Bronchial epithelial cell (primary cell): Measurements from ENCODE around the gene LKAAEAR1. TPM values are rescaled to one million over a fixed set of nuclear protein-coding genes. Genes with fewer than 3 reads are reported as not detected.

Source experiments
- DNase-seq: peaks from one replicate; pipeline ENCODE4 v3.0.0-alpha.2; 2010; ENCODE audit warnings: low read depth
- FAIRE-seq: peaks from 2 replicates; lab custom pipeline; 2011; peaks lifted over from hg19 to GRCh38; lab: Jason Lieb, UNC
- H3K27me3 ChIP-seq: 2 replicates; pipeline ENCODE4 v1.5.1; 2011; ENCODE audit warnings: low read length; ENCODE audit not compliant: control insufficient read depth, insufficient read depth
- H3K36me3 ChIP-seq: 2 replicates; pipeline ENCODE4 v1.5.1; 2011; ENCODE audit warnings: low read length; ENCODE audit not compliant: control insufficient read depth, insufficient read depth
- H3K4me3 ChIP-seq: 2 replicates; pipeline ENCODE4 v1.5.1; 2011; ENCODE audit warnings: mild to moderate bottlenecking, low read depth, low read length, control low read depth
- CTCF ChIP-seq: IDR thresholded peaks from 2 replicates; pipeline ENCODE4 v1.5.1; 2011; ENCODE audit warnings: mild to moderate bottlenecking, moderate library complexity, low read length, control low read depth, inconsistent platforms; ENCODE audit not compliant: insufficient read depth, severe bottlenecking
- total RNA-seq: library from RNA; depleted of rRNA; stranded (reverse); fragments of >200 nt; gene quantifications from 2 replicates; pipeline ENCODE4 v1.2.1, GENCODE V29; 2014

The LKAAEAR1 gene
- total RNA-seq, 1 donor from 2014 or later: not detected

GRCh38 chr20:64049060-64049877 lies 34.9 kb downstream of the LKAAEAR1 start, which contains the start of gene SOX18:
TSS of gene SOX18 (minus strand) at chr20:64049639. CDS start at chr20:64049516, 123 bp downstream.
- FAIRE-seq (no peak), DNase-seq (no peak)

DNA sequence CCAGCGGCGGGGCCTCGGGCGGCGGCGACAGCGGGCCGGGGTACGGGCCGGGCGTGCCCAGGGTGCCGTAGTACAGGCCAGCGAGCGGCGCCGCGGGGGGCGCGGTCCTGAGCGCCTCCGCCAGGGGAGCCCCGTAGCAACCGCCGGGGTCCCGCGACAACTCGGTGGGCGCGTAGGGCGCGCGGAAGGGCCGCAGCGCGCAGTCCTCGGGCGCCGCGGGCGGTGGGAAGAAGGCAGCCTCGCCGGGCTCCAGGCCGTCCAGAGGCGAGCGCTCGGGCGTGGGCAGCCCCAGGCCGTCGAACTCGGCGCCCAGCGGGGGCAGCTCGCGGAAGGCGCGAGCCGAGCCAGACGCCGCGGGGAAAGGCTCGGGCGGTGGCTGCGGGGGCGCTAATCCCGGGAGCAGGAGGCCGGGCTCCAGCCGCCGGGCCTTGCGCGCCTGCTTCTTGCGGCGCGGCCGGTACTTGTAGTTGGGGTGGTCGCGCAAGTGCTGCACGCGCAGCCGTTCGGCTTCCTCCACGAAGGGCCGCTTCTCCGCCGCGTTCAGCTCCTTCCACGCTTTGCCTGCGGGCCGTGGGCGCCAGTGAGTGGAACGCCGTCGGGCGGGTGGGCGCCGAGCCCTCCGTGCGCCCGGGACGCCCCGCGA lies 35.7 kb downstream of the LKAAEAR1 start:
- no peak overlapping the region for H3K4me3 ChIP-seq
- TF ChIP-seq CTCF: no peak
- no peak for FAIRE-seq
- H3K27me3 ChIP-seq: peaks cover 19% of the 10 kb centered on the region
- no peak for DNase-seq
- H3K36me3 ChIP-seq: no peaks in the 10 kb centered on the region

More at GRCh38 chr20:64049060-64049877, 34.9 kb downstream of the LKAAEAR1 start, which contains the start of gene SOX18:
- Histone ChIP-seq H3K36me3 (no peaks in the 10 kb centered on the region), H3K4me3 (no peak within 1 kb of the TSS), H3K27me3 (peaks cover 19% of the 10 kb centered on the region)
- TF ChIP-seq CTCF: no peak

DNA sequence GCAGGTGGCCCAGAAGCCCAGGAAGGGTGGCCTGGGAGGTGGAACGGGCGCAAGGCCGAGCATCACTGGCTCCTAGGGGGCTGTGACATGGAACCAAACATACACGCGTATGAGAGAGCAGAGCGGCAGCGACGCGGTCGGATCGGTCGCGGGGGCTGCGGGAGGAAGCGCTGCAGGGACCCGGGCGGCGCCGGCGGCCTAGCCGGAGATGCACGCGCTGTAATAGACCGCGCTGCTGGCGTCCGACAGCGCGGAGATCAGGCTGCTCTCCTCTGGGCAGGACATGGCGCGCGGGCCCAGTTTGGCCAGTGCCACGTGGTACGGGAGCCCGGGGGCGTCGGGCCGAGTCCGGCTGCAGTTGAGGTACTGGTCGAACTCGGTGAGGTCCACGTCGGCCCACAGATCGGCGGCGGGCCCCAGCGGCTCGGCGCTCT lies 36.2 kb downstream of the LKAAEAR1 start:
- no peak for FAIRE-seq
- H3K27me3 ChIP-seq: peaks cover 19% of the 10 kb centered on the region
- H3K36me3 ChIP-seq: no peaks in the 10 kb centered on the region
- no peak for DNase-seq
- TF ChIP-seq CTCF: no peak
- no peak overlapping the region for H3K4me3 ChIP-seq

DNA sequence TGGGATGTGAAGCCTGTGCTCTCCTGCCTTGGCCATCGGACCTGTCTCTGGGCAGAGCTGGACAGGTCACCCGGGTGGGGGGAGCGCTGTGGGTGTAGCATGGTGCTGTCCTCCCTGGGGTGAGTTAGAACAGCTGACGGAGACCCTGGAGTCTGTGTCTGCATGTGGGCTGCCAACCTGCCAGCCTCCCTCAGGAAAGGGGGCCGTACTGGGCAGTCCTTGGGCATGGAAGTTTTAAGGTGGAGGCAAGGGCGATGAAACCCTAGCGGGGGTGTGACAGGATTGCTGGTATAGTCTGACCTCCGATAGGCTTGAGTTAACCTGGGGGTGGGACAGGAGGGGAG lies 37.2 kb downstream of the LKAAEAR1 start:
- no peak overlapping the region for H3K4me3 ChIP-seq
- H3K36me3 ChIP-seq: no peaks in the 10 kb centered on the region
- DNase-seq (no peak), FAIRE-seq (no peak)
- peaks cover 19% of the 10 kb centered on the region for H3K27me3 ChIP-seq
- TF ChIP-seq CTCF: no peak

- no peak for TF ChIP-seq CTCF
- DNase-seq (no peak), FAIRE-seq (no peak)
- H3K27me3 ChIP-seq: peaks cover 16% of the 10 kb centered on the region
- H3K36me3 ChIP-seq: no peaks in the 10 kb centered on the region
- no peak overlapping the region for H3K4me3 ChIP-seq
These were observed 38.7 kb downstream of the LKAAEAR1 start for GRCh38 chr20:64045346-64046011.
